ENCODE data around the gene NUP210L. TPM values are rescaled to one million over a fixed set of nuclear protein-coding genes. Genes with fewer than 3 reads are reported as not detected.
A peak's percentile ranks its signal among the peaks of the same experiment; 100 is the strongest.

NUP210L gene
- total RNA-seq, 4 donors from 2014 or later, result 0.09 to 0.21 TPM; not detected in 2

- Histone ChIP-seq H3K36me3 (no peaks in the 10 kb centered on the region), H3K9me3 (no peaks in the 10 kb centered on the region), H3K4me1 (peaks cover 6 to 10% of the 10 kb centered on the region in 2 donors), H3K27me3 (no peaks in the 10 kb centered on the region), H3K27ac (peak within 1 kb of the TSS; percentile 94 to 98), H3K4me3 (peak within 1 kb of the TSS; percentile 51 to 93)
- DNase-seq, result peak; percentile 77 to 82
- TF ChIP-seq POLR2A (IDR thresholded peaks at IDR 0.05), result no peak
- peak; percentile 93 to 99 (median 96) for TF ChIP-seq CTCF (IDR thresholded peaks at IDR 0.05)
- intact Hi-C loops (cut with DNase I; ENCODE audit: low total_unique reads), result no loop called here
Observed at GRCh38 chr1:153946622-153947241, 208.1 kb downstream of the NUP210L start, which contains the start of gene DENND4B. Gene DENND4B (minus strand): TSS chr1:153946718. CDS start chr1:153944374, 2,344 bp downstream.

- peak; percentile 68 to 73 for DNase-seq
- Histone ChIP-seq H3K27ac (peak overlapping the region; percentile 94 to 98), H3K27me3 (no peaks in the 10 kb centered on the region), H3K36me3 (no peaks in the 10 kb centered on the region), H3K4me1 (peaks cover 6 to 10% of the 10 kb centered on the region in 2 donors), H3K9me3 (no peaks in the 10 kb centered on the region), H3K4me3 (peak overlapping the region; percentile 51 to 93)
- intact Hi-C loops (cut with DNase I; ENCODE audit: low total_unique reads), result no loop called here
- peak; percentile 46 to 53 for TF ChIP-seq POLR2A (IDR thresholded peaks at IDR 0.05)
- TF ChIP-seq CTCF (IDR thresholded peaks at IDR 0.05), result peak in 1 of 4 experiments; percentile 35
Observed at GRCh38 chr1:153945795-153946621, 208.9 kb downstream of the NUP210L start.

GRCh38 chr1:153945131-153945794, 209.6 kb downstream of the NUP210L start:
- Histone ChIP-seq H3K27me3 (no peaks in the 10 kb centered on the region), H3K4me1 (peaks cover 6 to 10% of the 10 kb centered on the region in 2 donors), H3K9me3 (no peaks in the 10 kb centered on the region), H3K36me3 (no peaks in the 10 kb centered on the region), H3K27ac (peak overlapping the region; percentile 94 to 98), H3K4me3 (peak overlapping the region; percentile 51 to 93)
- TF ChIP-seq POLR2A (IDR thresholded peaks at IDR 0.05) (no peak), CTCF (IDR thresholded peaks at IDR 0.05) (no peak)
- DNase-seq, result no peak
- intact Hi-C loops (cut with DNase I; ENCODE audit: low total_unique reads), result no loop called here

GRCh38 chr1:153944827-153945117, 210.1 kb downstream of the NUP210L start:
- H3K27ac ChIP-seq, result peak overlapping the region; percentile 94 to 98
- intact Hi-C loops (cut with DNase I; ENCODE audit: low total_unique reads), result no loop called here
- H3K4me3 ChIP-seq, result peak overlapping the region in 1 of 2 donors; percentile 93
- H3K36me3 ChIP-seq, result no peaks in the 10 kb centered on the region
- peaks cover 6 to 10% of the 10 kb centered on the region in 2 donors for H3K4me1 ChIP-seq
- H3K9me3 ChIP-seq, result no peaks in the 10 kb centered on the region
- H3K27me3 ChIP-seq, result no peaks in the 10 kb centered on the region
- TF ChIP-seq POLR2A (IDR thresholded peaks at IDR 0.05) (no peak), CTCF (IDR thresholded peaks at IDR 0.05) (no peak)
- no peak for DNase-seq

Measured in uterus (tissue), 4 donors.